Stimulated activated CD8-positive, alpha-beta memory T cell treated with anti-CD3 and anti-CD28 coated beads, Interleukin-2, amount 100 ng/mL, for 48 hours (primary cell): ENCODE data around the gene AGAP1.

Experiments
- DNase-seq, 2 donors: peaks; one replicate each; pipeline ENCODE4 v3.0.0-alpha.2; 2020; ENCODE audit warnings: low read depth in 2 of 2

AGAP1 gene

DNA sequence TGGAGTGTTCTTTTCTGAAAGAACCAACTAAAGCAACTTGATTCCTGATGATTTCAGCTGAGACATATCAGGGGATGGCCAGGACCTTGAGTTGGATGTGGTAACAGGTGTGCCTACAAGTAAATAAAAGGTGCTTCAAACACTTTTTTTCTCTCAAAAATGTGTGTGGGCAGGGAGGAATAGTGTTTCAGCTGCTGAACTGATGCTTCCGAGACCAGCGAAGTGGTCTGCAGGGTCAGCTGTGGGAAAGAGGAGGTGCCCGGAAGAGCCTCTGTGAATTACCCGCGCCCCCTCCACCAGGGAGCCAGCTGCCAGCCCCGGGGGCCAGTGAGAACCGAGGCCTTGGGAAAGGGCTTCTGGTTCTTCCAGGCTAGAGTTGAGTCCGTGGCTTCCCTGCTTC lies 425.0 kb downstream of the AGAP1 start:
- no peak for DNase-seq

GRCh38 chr2:235920216-235920865 lies 426.5 kb downstream of the AGAP1 start:
- no peak for DNase-seq

- DNase-seq, result no peak
Measured at GRCh38 chr2:235921508-235922191, 427.8 kb downstream of the AGAP1 start.

- DNase-seq, result no peak
Measured at GRCh38 chr2:235922839-235923238, 429.0 kb downstream of the AGAP1 start.

GRCh38 chr2:235923859-235924674 lies 430.2 kb downstream of the AGAP1 start:
- DNase-seq, result no peak

DNA sequence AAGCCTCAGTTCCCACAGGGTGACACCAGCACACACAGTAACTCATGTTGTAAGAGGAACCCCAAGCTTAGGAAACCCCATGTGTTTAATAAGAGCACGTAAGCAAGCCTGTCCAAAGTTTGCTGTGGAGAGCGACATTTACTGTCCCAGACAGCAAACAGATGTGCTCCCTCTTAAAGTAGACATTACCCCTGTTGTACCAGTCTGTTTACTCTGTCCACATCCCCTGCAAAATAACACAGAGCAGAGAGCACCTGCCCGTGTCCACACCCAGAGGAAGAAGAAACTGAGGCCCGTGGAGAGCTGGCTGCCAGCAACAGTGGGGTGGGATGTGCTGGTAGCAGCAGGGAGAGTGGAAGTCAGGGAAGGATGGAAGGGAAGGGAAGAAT lies 430.8 kb downstream of the AGAP1 start:
- DNase-seq, result no peak

DNA sequence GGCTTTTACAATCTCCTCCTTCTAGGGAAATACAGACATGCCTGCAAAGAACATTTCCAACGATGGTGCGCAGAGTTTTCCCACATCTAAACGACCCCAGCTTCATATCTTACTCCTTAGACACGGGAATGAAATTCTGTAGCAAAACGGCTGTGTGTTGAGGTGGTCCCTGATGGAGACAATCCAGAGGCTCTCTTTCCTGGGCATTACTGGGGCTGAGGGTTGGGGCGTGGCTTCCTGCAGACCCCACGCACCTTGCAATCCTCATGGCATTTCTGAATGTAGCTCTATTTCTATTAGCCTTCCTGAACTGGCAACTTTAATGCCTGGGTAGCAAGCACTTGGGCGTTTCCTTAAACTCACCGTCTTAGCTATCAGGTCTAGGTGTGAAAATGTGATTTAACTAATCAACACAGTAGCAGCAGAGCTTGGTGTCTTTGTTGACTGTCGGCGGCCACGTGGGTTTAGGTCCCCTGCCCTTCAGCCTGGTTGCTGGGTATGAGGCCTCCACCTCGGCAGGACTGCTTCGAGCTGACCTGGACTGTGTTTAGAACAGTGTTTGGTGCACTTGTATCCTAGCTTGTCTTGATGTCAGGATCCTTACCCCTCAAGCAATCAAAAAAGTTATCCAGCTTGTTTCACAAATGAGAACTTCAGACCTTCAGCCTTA lies 431.5 kb downstream of the AGAP1 start:
- no peak for DNase-seq

- DNase-seq, result no peak
Measured at GRCh38 chr2:235926229-235926628, 432.4 kb downstream of the AGAP1 start.

GRCh38 chr2:235928751-235929370 lies 435.0 kb downstream of the AGAP1 start:
- no peak for DNase-seq

DNA sequence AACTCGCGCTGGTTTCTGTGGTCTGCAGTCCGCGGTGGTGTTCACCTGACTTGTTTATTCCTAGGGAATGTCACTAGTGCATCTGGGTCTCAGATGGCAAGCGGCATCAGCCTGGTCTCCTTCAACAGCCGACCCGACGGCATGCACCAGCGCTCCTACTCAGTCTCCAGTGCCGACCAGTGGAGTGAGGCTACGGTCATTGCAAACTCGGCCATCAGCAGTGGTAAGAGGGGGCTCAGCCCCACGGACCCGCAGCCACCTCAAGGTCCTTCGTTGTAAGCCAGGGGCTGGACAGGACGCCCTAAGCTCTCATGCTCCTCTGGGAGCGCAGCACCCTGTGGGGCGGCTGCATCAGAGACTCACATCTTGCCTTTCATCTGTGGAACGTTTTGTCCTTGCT lies 436.9 kb downstream of the AGAP1 start:
- no peak for DNase-seq

DNA sequence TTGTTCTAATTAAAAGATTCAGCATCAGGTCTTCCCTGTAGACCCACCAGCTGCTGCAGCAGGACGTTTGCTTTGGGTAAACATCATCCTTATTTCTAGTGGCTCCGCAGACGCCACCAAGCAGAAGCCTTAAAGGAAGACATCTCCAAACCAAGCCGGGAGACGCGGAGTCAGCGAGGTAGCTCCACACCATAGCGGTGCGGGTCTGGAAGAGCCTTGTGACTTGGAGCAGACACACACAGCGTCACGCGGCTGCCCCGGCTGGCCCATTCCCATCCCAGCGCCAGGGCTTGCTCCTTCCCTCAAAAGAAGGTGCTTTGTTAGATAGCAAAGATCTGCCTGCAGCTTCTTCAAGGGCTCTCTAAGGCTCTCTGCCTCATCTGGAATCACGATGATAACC lies 437.8 kb downstream of the AGAP1 start:
- DNase-seq, result no peak

DNA sequence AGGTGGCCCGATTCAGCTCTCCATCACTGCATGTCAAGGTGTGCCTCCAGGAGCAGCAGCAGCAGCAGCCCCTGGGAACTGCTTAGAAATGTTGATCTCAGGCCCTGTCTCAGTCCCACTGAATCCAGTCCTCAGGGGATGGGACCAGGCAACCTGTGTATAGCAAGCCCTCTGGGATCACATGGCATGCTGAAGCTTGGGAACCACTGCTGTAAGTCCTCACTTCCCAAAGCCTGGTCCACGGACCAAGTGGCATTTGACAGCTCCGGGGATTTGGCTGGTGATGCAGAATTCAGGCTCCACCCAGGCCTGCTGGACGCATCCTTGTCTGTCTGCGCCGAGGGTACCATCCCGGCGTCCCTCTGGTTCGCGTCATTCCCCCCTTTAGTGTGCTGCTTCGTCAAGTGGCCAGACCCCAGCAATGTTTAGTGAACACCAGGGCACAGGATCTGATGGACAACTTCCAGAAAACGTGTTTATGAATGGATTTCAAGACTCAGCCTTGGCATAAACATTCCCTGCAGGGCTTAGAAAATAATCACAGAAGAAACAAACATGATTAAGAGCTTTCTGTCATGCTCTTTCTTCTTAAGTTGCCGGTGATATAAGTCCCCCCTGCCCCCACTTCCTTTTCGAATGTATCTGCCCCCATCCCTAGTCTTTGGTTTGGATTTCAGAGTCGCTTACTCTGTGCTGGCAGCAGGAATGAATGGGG lies 440.4 kb downstream of the AGAP1 start:
- DNase-seq, result no peak

DNA sequence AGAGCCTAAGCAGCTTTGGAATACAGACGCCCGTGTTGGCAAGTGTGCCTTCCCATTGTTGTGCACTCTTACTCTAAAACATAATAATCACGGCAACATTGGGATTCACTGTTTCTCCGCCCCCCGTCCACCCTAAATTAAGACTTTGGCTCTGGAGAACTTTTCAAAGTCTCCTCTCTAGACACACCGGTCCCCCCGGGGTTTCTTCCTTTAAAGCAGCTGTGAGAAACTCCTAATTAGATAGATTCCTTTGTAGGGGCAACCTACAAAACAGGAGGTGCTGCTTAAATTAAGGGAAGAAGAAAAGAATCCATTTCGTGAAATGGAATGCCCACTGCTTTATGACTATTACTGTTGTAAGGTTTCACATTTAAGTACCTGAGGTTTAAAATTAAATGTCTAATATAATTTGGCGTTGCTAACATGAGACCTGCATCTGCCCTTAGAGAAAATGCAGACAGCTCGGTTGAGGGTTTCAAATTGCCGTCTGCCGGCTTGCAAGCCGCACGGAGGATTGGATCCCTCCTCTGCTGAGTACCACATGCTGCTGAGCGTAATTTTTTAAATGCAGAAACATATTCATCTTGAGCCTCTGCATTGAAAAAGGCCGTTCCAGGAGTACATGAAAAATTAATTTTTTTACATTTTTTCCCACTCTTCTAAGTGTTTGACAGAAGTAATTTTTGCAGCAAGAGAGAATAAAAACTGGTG lies 441.1 kb downstream of the AGAP1 start:
- DNase-seq, result no peak

DNA sequence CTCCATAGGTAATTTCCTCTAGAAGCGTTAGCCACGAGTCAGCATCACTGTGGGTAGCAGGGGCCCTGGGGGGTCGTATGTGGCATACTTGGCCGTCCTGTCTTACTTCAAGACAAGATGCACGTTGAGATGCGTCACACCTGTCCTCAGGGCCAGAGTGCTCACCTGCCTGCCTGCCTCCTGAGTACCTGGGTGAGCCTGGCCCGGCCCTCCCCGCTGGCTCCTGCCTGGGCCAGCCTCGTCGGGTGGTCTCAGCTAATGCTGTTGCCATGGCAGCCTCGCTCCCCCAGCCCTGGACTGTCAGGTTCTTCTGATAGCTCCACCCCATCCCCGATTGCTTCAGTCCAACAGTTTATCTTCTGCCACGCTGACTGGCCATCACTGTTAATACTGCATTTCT lies 441.9 kb downstream of the AGAP1 start:
- DNase-seq, result no peak

DNA sequence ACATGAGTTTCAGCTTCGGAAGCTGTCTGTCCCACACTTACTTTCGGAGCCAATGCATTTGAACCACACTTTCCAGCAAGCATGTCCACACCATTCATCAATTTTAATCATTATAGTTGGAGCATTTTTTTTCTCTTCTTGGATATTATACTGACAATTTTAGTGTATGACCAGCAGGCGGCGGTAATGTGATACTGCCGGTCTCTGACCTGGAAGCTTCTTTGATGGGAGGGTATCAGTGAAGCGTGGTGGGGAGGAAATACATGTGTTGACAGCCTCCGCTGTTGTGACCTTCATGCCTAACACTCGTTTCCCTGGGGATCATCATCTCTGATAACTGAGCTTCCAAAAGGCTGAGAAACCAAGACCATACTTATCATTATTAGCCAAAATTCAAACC lies 442.6 kb downstream of the AGAP1 start:
- DNase-seq, result no peak

DNA sequence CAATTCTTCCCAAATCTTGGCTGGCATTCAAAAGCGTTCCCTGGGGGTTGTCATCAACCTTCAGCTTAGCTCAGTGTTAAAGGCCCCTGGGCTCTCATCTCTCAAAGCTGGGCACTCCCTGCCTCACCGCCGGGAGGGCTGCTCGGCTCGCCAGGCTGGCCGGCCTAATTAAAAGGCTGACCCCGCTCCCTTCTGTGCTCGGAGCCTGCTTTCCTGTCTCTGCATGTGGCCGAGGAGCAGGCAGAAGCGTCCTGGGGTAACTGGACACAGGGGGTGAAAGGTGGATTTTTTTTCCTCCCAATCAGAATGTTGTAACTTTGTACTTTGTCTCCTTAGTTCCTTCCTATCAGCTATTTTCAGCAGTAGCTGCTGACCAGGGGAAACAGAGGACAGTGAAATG lies 443.2 kb downstream of the AGAP1 start:
- DNase-seq, result no peak

DNA sequence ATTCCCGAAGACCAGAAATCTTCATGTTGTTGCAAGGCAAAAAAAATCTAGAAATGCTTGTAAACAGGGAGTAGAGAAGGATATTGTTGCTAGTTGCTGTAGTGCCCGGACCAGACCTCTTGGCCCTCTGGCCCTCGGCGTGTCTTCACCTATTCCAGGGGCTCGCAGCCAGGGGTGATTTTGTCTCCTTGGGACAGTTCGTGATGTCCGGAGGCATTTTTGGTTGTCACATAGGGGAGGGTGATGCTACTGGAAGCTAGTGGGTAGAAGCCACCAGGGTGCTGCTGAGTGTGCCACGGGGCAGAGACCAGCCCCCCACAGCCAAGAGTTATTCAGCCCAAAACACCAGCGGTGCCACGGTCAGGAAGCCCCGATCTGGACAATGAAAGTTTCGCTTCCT lies 443.7 kb downstream of the AGAP1 start:
- no peak for DNase-seq

DNA sequence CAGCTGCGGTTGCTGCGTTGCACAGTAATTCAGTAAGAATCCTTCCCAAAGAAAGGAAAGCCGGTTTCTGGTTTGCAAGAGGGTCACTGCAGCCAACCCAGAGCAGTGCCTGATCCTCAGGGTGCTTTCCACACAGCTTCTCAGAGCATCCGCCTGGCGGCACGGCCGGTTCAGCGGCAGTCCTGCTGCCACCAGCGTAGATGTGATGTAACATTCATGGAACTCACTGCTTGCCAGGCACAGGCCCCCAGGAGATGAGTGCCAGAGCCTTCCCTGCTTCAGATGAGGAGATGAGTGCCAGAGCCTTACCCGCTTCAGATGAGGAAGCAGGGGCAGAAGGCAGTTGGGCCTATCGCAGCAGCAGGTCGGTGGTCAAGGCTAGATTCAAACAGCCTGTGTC lies 444.1 kb downstream of the AGAP1 start:
- DNase-seq, result no peak

DNA sequence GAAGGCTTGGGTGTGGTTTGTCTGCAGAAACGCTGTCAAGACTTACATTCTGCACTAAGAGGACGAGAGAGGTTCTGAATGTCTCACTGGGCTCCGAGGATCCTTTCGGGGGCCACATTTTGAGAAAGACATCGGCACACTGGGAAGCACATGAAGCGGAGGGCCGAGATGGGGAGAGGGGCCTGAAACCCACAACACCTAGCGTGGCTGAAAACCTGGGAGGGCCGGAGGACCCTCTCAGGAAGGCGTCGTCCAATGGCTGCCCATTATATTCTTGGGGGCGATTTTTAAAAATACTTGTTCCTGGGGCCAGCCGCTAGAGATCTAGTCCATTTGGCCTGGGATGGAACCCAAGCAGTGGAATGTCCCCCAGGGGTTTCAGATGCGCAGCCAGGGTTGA lies 444.8 kb downstream of the AGAP1 start:
- DNase-seq, result no peak

DNA sequence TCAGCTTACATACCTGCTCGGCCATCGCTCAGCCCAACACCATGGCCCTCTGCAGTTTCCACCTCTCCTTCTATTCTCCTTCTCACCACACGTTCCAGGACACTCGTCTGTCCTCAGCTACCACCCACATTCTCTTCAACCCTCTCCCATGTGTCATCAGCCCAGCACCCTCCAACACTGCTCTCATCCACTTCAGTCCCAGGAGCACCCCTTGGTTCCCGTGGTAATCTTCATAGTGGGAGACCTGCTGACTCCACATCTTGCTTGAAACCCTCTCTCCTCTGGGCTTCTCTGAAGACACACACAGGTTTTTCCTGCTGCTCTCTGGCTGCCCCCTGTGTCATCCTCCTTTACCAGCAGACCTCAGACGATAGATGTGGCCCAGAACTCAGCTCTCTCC lies 445.6 kb downstream of the AGAP1 start:
- DNase-seq, result no peak

DNA sequence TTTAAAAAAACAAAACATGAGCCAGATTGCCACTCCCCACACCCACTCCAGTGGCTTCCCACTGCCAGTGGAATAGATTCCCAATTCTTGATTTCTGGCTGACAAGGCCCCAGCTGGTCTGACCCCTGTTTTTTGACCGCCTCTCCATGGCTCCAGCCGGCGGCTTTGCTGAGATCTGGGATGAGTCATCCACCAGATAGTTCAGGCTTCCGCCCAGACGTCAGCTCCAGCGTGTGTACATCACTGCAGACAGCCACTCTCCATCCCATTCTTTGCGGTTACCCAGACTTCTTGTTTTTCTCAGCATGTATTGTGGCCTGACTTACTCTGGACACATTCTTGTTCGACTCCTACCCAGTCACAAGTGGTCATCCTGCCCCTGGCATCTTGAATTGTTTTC lies 446.5 kb downstream of the AGAP1 start:
- no peak for DNase-seq
